ENCODE data around the gene SAMD3.
"Not testable (repeated sequence)": the region's sequence is repeated elsewhere in the genome, so short reads cannot be mapped to it uniquely, and the experiment has no call there.

Gene SAMD3

GRCh38 chr6:130170160-130170559 is 52.6 kb downstream of the SAMD3 start:
- DNase-seq: not testable (repeated sequence)

GRCh38 chr6:130167655-130168054 is 55.1 kb downstream of the SAMD3 start:
- DNase-seq: no peak

GRCh38 chr6:130164251-130164650 is 58.5 kb downstream of the SAMD3 start:
- DNase-seq: no peak

GRCh38 chr6:130163266-130163665 is 59.5 kb downstream of the SAMD3 start:
- DNase-seq: no peak

- no peak for DNase-seq
Measured at GRCh38 chr6:130162421-130162820, 60.3 kb downstream of the SAMD3 start.

GRCh38 chr6:130161683-130162404 is 60.9 kb downstream of the SAMD3 start:
- DNase-seq: no peak

GRCh38 chr6:130159956-130160355 is 62.8 kb downstream of the SAMD3 start:
- no peak for DNase-seq

GRCh38 chr6:130158548-130158947 is 64.2 kb downstream of the SAMD3 start:
- DNase-seq: no peak

GRCh38 chr6:130158056-130158455 is 64.7 kb downstream of the SAMD3 start:
- no peak for DNase-seq

- DNase-seq: no peak
Measured at GRCh38 chr6:130156908-130157307, 65.8 kb downstream of the SAMD3 start.

- no peak for DNase-seq
Measured at GRCh38 chr6:130152908-130153510, 69.7 kb downstream of the SAMD3 start.

GRCh38 chr6:130150906-130151305 is 71.8 kb downstream of the SAMD3 start:
- DNase-seq: no peak

- DNase-seq: not testable (repeated sequence)
Measured at GRCh38 chr6:130149016-130149415, 73.7 kb downstream of the SAMD3 start.

- no peak for DNase-seq
Measured at GRCh38 chr6:130148181-130148580, 74.6 kb downstream of the SAMD3 start.

- DNase-seq: no peak
Measured at GRCh38 chr6:130147111-130147510, 75.6 kb downstream of the SAMD3 start.

- no peak for DNase-seq
Measured at GRCh38 chr6:130143709-130144108, 79.0 kb downstream of the SAMD3 start.

- DNase-seq: no peak
Measured at GRCh38 chr6:130140084-130140483, 82.7 kb downstream of the SAMD3 start.

GRCh38 chr6:130138909-130139242 is 83.9 kb downstream of the SAMD3 start:
- DNase-seq: no peak

- DNase-seq: no peak
Measured at GRCh38 chr6:130138116-130138908, 84.4 kb downstream of the SAMD3 start.

- DNase-seq: no peak
Measured at GRCh38 chr6:130136798-130137197, 86.0 kb downstream of the SAMD3 start.

GRCh38 chr6:130134582-130134981 is 88.2 kb downstream of the SAMD3 start:
- no peak for DNase-seq

GRCh38 chr6:130132286-130132701 is 90.5 kb downstream of the SAMD3 start:
- DNase-seq: no peak

- no peak for DNase-seq
Measured at GRCh38 chr6:130129762-130130246, 92.9 kb downstream of the SAMD3 start.

GRCh38 chr6:130128326-130128725 is 94.4 kb downstream of the SAMD3 start:
- no peak for DNase-seq
